Suprapubic skin (tissue), 4 donors: Measurements from ENCODE around the gene SLC2A13.
"Not testable (repeated sequence)": the region's sequence is repeated elsewhere in the genome, so short reads cannot be mapped to it uniquely, and the experiment has no call there.

Experiments used
- POLR2A ChIP-seq, 2 donors: fragments of 450-650 bp; IDR thresholded peaks; one replicate each; pipeline ENCODE4 v1.6.1; 2017; ENCODE audit warnings: antibody characterized with exemption in 2 of 2, mild to moderate bottlenecking in 2 of 2, moderate library complexity in 2 of 2
- POLR2AphosphoS5 ChIP-seq, 3 donors: sonication (generic); formaldehyde crosslinking; IDR thresholded peaks; one replicate each; pipeline ENCODE4 v1.6.1; 2017; ENCODE audit warnings: antibody characterized with exemption in 3 of 3
- TF ChIP-seq, protein P1 (sequence below), 2 donors: fragments of 200-600 bp in 1 of 2; fragments of 450-650 bp in 1 of 2; sonication (generic) in 1 of 2; IDR thresholded peaks; one replicate each; pipeline ENCODE4 v1.5.1; 2016 to 2019; ENCODE audit warnings: antibody characterized with exemption in 2 of 2, mild to moderate bottlenecking in 1 of 2, moderate library complexity in 1 of 2

DNA sequence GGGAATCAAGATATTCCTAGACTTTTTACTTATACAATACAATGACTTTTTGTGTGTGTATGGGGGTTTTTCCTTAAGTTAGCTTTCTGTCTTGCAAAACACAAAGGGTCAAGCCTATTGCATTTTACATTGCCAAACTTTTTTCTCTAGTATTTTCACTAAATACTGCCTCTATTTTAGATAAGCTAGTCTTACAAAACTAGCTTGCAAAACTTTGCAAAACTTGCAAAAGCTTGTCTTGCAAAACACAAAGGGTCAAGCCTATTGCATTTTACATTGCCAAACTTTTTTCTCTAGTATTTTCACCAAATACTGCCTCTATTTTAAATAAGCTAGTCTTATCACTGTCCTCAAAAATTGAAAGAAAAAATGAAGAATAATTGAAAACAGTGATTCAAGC, 183.3 kb downstream of the SLC2A13 start:
- not testable (repeated sequence) for TF ChIP-seq POLR2A, POLR2AphosphoS5 (IDR thresholded peaks at IDR 0.05)
- TF ChIP-seq, protein P1, sequence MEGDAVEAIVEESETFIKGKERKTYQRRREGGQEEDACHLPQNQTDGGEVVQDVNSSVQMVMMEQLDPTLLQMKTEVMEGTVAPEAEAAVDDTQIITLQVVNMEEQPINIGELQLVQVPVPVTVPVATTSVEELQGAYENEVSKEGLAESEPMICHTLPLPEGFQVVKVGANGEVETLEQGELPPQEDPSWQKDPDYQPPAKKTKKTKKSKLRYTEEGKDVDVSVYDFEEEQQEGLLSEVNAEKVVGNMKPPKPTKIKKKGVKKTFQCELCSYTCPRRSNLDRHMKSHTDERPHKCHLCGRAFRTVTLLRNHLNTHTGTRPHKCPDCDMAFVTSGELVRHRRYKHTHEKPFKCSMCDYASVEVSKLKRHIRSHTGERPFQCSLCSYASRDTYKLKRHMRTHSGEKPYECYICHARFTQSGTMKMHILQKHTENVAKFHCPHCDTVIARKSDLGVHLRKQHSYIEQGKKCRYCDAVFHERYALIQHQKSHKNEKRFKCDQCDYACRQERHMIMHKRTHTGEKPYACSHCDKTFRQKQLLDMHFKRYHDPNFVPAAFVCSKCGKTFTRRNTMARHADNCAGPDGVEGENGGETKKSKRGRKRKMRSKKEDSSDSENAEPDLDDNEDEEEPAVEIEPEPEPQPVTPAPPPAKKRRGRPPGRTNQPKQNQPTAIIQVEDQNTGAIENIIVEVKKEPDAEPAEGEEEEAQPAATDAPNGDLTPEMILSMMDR (IDR thresholded peaks at IDR 0.05) = not testable (repeated sequence)
